ENCODE results near the gene CYP17A1. TPM values are rescaled to one million over a fixed set of nuclear protein-coding genes. Genes with fewer than 3 reads are reported as not detected.

CYP17A1 gene
- total and polyA plus RNA-seq, 2 experiments from 2014 or later, result not detected

DNA sequence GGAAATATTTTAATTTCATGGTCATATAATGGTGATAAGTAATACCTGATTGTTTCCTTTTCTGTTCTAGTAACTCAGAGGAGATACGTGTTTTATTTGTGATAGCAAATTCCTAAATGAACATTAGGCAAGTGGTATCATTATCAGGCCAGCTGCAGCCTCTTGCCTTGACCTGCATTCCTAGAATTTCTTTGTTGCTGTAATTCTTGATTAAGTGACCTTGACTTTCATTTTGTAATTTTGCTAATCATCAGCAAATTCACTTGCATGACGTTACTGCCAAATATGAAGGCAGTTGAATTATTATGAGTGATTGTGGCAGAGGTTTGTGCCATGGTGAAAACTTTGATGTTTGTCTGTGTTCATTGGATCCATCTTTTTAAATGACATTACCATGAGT is 26.4 kb upstream of the CYP17A1 start (continued):
- TF ChIP-seq, protein P1, sequence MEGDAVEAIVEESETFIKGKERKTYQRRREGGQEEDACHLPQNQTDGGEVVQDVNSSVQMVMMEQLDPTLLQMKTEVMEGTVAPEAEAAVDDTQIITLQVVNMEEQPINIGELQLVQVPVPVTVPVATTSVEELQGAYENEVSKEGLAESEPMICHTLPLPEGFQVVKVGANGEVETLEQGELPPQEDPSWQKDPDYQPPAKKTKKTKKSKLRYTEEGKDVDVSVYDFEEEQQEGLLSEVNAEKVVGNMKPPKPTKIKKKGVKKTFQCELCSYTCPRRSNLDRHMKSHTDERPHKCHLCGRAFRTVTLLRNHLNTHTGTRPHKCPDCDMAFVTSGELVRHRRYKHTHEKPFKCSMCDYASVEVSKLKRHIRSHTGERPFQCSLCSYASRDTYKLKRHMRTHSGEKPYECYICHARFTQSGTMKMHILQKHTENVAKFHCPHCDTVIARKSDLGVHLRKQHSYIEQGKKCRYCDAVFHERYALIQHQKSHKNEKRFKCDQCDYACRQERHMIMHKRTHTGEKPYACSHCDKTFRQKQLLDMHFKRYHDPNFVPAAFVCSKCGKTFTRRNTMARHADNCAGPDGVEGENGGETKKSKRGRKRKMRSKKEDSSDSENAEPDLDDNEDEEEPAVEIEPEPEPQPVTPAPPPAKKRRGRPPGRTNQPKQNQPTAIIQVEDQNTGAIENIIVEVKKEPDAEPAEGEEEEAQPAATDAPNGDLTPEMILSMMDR (conservative IDR thresholded peaks at IDR 0.05; ENCODE audit: low read depth in 2 of 2), result no peak
- TF ChIP-seq, protein P2, sequence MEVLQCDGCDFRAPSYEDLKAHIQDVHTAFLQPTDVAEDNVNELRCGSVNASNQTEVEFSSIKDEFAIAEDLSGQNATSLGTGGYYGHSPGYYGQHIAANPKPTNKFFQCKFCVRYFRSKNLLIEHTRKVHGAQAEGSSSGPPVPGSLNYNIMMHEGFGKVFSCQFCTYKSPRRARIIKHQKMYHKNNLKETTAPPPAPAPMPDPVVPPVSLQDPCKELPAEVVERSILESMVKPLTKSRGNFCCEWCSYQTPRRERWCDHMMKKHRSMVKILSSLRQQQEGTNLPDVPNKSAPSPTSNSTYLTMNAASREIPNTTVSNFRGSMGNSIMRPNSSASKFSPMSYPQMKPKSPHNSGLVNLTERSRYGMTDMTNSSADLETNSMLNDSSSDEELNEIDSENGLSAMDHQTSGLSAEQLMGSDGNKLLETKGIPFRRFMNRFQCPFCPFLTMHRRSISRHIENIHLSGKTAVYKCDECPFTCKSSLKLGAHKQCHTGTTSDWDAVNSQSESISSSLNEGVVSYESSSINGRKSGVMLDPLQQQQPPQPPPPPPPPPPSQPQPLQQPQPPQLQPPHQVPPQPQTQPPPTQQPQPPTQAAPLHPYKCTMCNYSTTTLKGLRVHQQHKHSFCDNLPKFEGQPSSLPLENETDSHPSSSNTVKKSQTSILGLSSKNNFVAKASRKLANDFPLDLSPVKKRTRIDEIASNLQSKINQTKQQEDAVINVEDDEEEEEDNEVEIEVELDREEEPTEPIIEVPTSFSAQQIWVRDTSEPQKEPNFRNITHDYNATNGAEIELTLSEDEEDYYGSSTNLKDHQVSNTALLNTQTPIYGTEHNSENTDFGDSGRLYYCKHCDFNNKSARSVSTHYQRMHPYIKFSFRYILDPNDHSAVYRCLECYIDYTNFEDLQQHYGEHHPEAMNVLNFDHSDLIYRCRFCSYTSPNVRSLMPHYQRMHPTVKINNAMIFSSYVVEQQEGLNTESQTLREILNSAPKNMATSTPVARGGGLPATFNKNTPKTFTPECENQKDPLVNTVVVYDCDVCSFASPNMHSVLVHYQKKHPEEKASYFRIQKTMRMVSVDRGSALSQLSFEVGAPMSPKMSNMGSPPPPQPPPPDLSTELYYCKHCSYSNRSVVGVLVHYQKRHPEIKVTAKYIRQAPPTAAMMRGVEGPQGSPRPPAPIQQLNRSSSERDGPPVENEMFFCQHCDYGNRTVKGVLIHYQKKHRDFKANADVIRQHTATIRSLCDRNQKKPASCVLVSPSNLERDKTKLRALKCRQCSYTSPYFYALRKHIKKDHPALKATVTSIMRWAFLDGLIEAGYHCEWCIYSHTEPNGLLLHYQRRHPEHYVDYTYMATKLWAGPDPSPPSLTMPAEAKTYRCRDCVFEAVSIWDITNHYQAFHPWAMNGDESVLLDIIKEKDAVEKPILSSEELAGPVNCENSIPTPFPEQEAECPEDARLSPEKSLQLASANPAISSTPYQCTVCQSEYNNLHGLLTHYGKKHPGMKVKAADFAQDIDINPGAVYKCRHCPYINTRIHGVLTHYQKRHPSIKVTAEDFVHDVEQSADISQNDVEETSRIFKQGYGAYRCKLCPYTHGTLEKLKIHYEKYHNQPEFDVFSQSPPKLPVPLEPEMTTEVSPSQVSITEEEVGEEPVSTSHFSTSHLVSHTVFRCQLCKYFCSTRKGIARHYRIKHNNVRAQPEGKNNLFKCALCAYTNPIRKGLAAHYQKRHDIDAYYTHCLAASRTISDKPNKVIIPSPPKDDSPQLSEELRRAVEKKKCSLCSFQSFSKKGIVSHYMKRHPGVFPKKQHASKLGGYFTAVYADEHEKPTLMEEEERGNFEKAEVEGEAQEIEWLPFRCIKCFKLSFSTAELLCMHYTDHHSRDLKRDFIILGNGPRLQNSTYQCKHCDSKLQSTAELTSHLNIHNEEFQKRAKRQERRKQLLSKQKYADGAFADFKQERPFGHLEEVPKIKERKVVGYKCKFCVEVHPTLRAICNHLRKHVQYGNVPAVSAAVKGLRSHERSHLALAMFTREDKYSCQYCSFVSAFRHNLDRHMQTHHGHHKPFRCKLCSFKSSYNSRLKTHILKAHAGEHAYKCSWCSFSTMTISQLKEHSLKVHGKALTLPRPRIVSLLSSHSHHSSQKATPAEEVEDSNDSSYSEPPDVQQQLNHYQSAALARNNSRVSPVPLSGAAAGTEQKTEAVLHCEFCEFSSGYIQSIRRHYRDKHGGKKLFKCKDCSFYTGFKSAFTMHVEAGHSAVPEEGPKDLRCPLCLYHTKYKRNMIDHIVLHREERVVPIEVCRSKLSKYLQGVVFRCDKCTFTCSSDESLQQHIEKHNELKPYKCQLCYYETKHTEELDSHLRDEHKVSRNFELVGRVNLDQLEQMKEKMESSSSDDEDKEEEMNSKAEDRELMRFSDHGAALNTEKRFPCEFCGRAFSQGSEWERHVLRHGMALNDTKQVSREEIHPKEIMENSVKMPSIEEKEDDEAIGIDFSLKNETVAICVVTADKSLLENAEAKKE (CRISPR knock-in tag; IDR thresholded peaks at IDR 0.05), result no peak
- no peak for TF ChIP-seq POLR2AphosphoS5 (IDR thresholded peaks at IDR 0.05; ENCODE audit: low read depth)
- no peak for TF ChIP-seq STAT1 (IDR thresholded peaks at IDR 0.05; ENCODE audit: unreplicated experiment)
- no peak for TF ChIP-seq EZH2phosphoT487 (IDR thresholded peaks at IDR 0.05; ENCODE audit: unreplicated experiment)

DNA sequence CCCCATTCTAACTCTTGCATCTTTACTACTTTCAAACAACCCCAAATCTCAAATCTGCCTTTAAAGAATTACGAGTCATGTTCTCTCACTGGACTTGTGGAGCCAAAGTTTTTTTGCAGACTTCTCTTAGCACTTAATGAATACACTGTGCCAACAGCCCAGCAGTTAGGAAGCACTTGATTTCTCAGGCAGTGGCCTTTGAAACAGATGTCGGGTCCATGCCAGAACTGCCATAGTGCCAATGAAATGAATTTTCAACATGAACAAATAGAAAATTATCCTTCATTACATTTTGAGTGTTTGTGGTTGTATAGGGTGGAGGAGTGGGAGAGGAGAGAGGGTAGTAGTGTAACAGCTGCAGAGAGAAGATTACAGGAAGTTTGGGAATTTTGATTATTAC is 22.7 kb upstream of the CYP17A1 start:
- Mint-ChIP-seq H3K27me3 (ENCODE audit: insufficient read depth, low read depth, poor library complexity) (peaks cover 2% of the 10 kb centered on the region), H3K4me1 (peaks cover 13% of the 10 kb centered on the region), H3K36me3 (ENCODE audit: low read depth) (no peaks in the 10 kb centered on the region; the same call in 2 of the 3 replicates), H3K9me3 (no peaks in the 10 kb centered on the region), H3K27ac (no peak overlapping the region), H3K4me3 (no peak overlapping the region)
- DNase-seq (ENCODE audit: low spot score) (no peak), ATAC-seq (no peak)
- 0 out of 2 replicates have a peak, but pooled peaks cover 3% of the 10 kb centered on the region for H3F3A ChIP-seq (replicated peaks; ENCODE audit: low read depth)
- H3K27ac ChIP-seq (ENCODE audit: low read depth), result no peak overlapping the region
- H3K4me3 ChIP-seq, result no peak overlapping the region
- H2AFZ ChIP-seq, result no peak overlapping the region
- H3K36me3 ChIP-seq (ENCODE audit: insufficient read depth), result no peaks in the 10 kb centered on the region
- H3K4me1 ChIP-seq (ENCODE audit: insufficient read depth), result peaks cover 9% of the 10 kb centered on the region; the same call in 1 of the 2 replicates
- no peaks in the 10 kb centered on the region for H3K79me2 ChIP-seq (replicated peaks; ENCODE audit: insufficient read depth)
- no peaks in the 10 kb centered on the region for H4K20me1 ChIP-seq (replicated peaks; ENCODE audit: insufficient read depth)
- no peaks in the 10 kb centered on the region for H3K27me3 ChIP-seq (ENCODE audit: insufficient read depth)
- H3K9me2 ChIP-seq (ENCODE audit: insufficient read depth), result no peaks in the 10 kb centered on the region
- no peak overlapping the region for H3K4me2 ChIP-seq
- TF ChIP-seq EZH2phosphoT487 (IDR thresholded peaks at IDR 0.05; ENCODE audit: unreplicated experiment) (no peak), ZNF114 (CRISPR knock-in tag; IDR thresholded peaks at IDR 0.05) (no peak), CREB1 (CRISPR knock-in tag; IDR thresholded peaks at IDR 0.05; ENCODE audit: low read depth) (no peak), JUNB (IDR thresholded peaks at IDR 0.05; ENCODE audit: unreplicated experiment) (no peak), POLR2AphosphoS5 (IDR thresholded peaks at IDR 0.05; ENCODE audit: low read depth) (no peak)
- TF ChIP-seq, protein P2 (CRISPR knock-in tag; IDR thresholded peaks at IDR 0.05), result no peak
